ENCODE results near the gene ATP5MC3. TPM values are rescaled to one million over a fixed set of nuclear protein-coding genes. Genes with fewer than 3 reads are reported as not detected.

Gene ATP5MC3
- total RNA-seq (2022; extraction: Qiagen RNA extraction): 339 to 518 TPM (median 511 TPM) in 5 replicates

DNA sequence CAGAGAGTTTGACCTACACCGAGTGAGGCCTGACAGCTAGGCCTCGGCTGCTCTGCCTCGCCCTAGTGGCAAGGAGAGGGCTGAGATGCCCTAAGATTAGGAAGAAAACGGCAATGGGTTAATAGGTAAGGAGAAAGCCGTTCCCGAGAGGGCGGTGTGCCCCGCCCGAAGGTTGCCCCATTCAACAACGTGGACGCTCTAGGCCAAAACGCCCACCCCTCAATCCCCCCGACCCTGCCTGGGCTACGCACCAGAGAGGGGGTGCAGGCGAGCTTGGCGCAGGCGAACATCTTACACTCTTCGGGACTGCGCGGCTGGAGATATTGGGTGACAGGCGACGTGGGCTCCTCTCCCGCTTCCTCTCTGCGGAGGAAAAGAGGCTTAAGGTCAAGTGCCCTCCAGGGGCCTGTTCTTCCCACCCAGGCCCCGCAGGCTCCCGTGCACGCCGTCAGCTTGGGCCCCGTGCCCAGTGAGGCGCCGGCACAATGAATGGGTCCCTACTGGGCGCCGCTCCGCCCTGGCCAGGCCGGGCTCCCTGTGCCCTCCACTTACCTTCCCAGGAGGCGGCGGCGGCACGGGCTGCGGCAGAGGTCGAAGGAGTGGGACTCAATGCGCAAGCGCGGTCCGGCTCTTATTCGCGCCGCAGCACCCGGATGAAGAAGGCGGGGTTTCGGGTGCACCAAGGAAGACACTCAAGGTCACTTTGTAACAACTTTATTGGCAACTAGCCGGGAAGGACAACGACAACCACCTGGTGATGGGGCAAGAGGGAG is at the start of gene ATP5MC3:
TSS of gene ATP5MC3 (minus strand) at position 607 of the 773 bp plus-strand sequence. CDS start at position 290, 317 bp downstream.

DNA sequence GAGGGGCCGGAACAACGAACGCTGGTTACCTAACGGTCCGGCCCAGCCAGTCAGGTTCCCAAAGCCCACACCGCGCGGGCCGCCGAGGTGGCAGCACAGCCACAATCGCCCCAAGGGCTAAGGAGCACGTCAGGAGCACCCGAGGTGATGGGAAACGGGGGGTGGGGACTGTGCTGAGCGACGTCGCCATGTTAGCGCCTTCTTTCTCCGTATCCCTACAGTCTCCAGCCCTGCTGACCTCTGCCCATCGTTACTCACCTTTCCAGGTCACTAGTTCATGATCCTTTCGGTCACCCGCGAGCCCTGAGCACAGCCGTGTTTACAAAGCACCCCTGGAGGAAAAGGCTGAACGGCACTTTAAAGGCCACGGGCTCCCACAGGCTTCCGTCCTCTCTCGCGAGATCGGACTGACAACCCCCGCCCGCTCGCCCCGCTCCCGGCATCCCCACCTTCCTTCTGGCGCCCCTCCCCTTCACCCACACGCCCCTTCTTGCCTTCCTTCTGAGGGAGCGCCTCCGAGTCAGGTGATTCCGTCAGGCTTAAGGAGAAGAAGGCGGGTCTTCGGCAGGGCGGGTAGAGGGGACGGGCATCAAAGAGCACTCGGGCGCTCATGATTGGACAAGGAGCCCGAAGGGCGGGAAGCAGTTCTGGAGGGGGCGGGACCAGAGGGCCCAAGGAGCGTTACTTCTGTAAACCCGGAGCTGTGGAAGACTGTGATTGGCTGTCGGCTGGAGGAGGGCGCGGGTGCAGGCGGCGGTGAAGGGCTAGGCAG is 13.5 kb downstream of the ATP5MC3 start, which contains the start of gene ATF2:
TSS of gene ATF2 (minus strand) at position 412 of the 772 bp plus-strand sequence. CDS start 31,760 bp downstream, outside the sequence.

Other genes with a start within 250 kb of the ATP5MC3 start
- gene CHN1, start 176.3 kb downstream of the ATP5MC3 start, total RNA-seq (2022; extraction: Qiagen RNA extraction): 16.4 to 19.9 TPM (median 17.3 TPM) in 5 replicates
- gene ATF2, start 13.5 kb downstream of the ATP5MC3 start, total RNA-seq (2022; extraction: Qiagen RNA extraction): 15.1 to 20.6 TPM (median 19.0 TPM) in 5 replicates

Measured in A549 treated with Hydrocortisone at 1 μM for 4 hours (cell line).